Peyer's patch (tissue), 4 donors: Measurements from ENCODE around the gene OAF. TPM values are rescaled to one million over a fixed set of nuclear protein-coding genes. Genes with fewer than 3 reads are reported as not detected.

ENCODE experiments used
- DNase-seq, 3 donors: peaks; one replicate each; pipeline ENCODE4 v3.0.0-alpha.2; 2017 to 2019
- H3K27ac ChIP-seq, 4 donors: fragments of 200-600 bp; sonication (generic); one replicate each; pipeline ENCODE4 v1.5.1; 2016 to 2019
- H3K27me3 ChIP-seq, 2 donors: fragments of 200-600 bp; sonication (generic); one replicate each; pipeline ENCODE4 v1.5.1; 2019
- H3K36me3 ChIP-seq, 3 donors: fragments of 200-600 bp; sonication (generic); one replicate each; pipeline ENCODE4 v1.5.1; 2016 to 2019
- H3K4me1 ChIP-seq, 4 donors: fragments of 200-600 bp; sonication (generic); one replicate each; pipeline ENCODE4 v1.5.1; 2016 to 2019
- H3K4me3 ChIP-seq, 4 donors: fragments of 200-600 bp; sonication (generic); 1 replicate in 3 of 4; 2 replicates in 1 of 4; pipeline ENCODE4 v1.5.1; 2016 to 2019; ENCODE audit warnings: mild to moderate bottlenecking in 1 of 4
- H3K9me3 ChIP-seq, 4 donors: fragments of 200-600 bp; sonication (generic); one replicate each; pipeline ENCODE4 v1.5.1; 2016 to 2019; ENCODE audit warnings: mild to moderate bottlenecking in 1 of 4
- CTCF ChIP-seq, 6 experiments: fragments of 450-650 bp in 4 of 6; fragments of 200-600 bp in 2 of 6; sonication (generic) in 1 of 6; IDR thresholded peaks; one replicate each; pipeline ENCODE4 v1.5.1; 2017 to 2019; ENCODE audit warnings: antibody characterized with exemption in 6 of 6, mild to moderate bottlenecking in 3 of 6, moderate library complexity in 1 of 6
- POLR2A ChIP-seq, 2 donors: fragments of 450-650 bp; IDR thresholded peaks; one replicate each; pipeline ENCODE4 v1.5.1; 2017; ENCODE audit warnings: antibody characterized with exemption in 2 of 2, mild to moderate bottlenecking in 2 of 2, moderate library complexity in 2 of 2
- total RNA-seq, 4 donors: library from RNA; depleted of rRNA; stranded (reverse); fragments of >200 nt; gene quantifications; one replicate each; pipeline ENCODE4 v1.1.0, GENCODE V29; 2016

Gene OAF
- total RNA-seq, 4 donors from 2014 or later, result 66.0 to 344 (median 228) TPM

- DNase-seq, result peak in 1 of 3 donors; percentile 18
- H3K36me3 ChIP-seq, result no peaks in the 10 kb centered on the region
- H3K27ac ChIP-seq, result peak overlapping the region; percentile 57 to 97 (median 88)
- H3K4me1 ChIP-seq, result peaks cover 0 to 74% (median 25%) of the 10 kb centered on the region in 4 donors
- H3K27me3 ChIP-seq, result no peaks in the 10 kb centered on the region
- peak overlapping the region in 1 of 4 donors; percentile 52 for H3K4me3 ChIP-seq
- TF ChIP-seq CTCF (IDR thresholded peaks at IDR 0.05) (no peak), POLR2A (IDR thresholded peaks at IDR 0.05) (no peak)
- H3K9me3 ChIP-seq, result no peaks in the 10 kb centered on the region
Measured at GRCh38 chr11:120185706-120186455, 25.0 kb upstream of the OAF start.

DNA sequence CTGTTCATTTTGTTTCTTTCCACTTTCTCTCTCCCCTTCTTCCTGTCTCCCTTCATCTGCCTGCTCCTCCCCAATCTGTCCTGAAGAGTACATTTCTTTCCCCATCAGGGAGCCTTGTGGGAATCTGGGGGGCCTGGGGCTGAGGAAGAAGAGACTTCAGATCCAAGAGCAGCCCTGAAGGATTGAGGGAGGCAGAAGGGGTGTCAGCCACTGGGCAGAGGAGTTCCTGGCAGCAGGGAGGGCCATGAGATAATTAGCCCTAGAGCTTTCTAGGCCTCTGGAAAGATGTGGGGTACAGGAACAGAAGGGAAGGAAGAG, 24.4 kb upstream of the OAF start:
- peak in 1 of 3 donors; percentile 55 for DNase-seq
- Histone ChIP-seq H3K9me3 (no peaks in the 10 kb centered on the region), H3K4me3 (no peak overlapping the region), H3K27ac (peak overlapping the region; percentile 57 to 97 (median 88)), H3K4me1 (peaks cover 0 to 74% (median 25%) of the 10 kb centered on the region in 4 donors), H3K27me3 (no peaks in the 10 kb centered on the region), H3K36me3 (no peaks in the 10 kb centered on the region)
- TF ChIP-seq CTCF (IDR thresholded peaks at IDR 0.05), result no peak
- no peak for TF ChIP-seq POLR2A (IDR thresholded peaks at IDR 0.05)

DNA sequence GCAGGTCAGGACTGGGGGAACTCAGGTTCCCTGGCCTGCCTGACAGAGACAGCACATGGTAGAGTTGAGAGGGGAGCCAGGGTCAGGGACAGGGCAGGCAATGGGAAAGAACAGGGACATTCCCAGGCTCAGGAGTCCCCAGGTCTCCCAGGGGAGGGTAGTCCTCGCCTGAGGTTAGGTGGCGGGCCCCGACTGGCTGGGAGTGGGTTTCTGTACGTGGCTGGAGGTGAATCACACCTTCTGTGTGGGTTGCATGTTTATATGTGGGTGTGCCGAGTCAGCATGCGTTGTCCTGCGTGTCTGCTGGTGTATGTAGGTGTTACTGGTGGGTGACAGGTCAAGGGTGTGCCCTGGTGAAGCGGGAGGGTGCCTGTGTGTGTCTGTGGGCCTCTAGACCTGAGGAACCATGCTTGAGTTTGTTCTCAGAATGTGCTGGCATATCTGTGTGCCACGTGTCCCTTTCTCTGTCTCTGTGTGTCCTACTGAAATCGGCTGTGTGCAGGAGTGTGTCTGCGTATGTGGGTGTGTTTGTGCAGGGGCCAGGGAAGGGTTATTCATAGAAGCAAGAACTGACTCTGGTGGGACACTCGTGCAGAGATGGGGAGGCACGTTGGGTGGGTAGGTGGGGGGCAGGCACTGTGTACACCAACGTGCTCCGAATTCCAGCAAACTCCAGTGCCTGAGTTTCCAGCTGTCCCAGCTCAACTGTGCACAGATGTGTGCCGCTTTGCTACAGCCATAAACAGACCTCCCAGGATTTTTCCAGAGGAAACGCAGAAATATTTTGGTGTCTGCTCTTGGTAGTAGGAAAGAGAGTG, 23.8 kb upstream of the OAF start:
- Histone ChIP-seq H3K4me1 (peaks cover 0 to 69% (median 25%) of the 10 kb centered on the region in 4 donors), H3K4me3 (peak overlapping the region in 1 of 4 donors; percentile 18), H3K27me3 (no peaks in the 10 kb centered on the region), H3K36me3 (no peaks in the 10 kb centered on the region), H3K27ac (peak overlapping the region; percentile 57 to 97 (median 88)), H3K9me3 (no peaks in the 10 kb centered on the region)
- no peak for TF ChIP-seq CTCF (IDR thresholded peaks at IDR 0.05)
- TF ChIP-seq POLR2A (IDR thresholded peaks at IDR 0.05), result peak in 1 of 2 donors; percentile 52
- DNase-seq, result peak in 2 of 3 donors; percentile 76 to 77

DNA sequence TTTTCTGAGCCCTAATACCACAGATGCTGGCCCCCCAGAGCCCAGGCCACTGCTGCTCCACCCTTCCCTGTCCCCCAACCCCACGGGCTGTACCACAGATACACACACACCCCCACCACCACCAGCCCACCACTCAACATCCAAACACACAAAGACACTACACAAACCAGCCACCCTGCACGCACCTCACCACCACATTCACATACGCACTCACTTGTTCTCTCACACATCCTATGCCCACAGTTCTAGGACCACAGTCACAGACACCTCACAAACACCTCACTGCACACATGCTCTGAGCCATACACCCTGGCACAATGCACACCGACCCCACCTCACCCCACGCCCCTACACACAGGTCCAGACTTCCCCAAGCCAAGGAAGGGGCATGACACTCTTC, 22.5 kb upstream of the OAF start:
- TF ChIP-seq CTCF (IDR thresholded peaks at IDR 0.05) (no peak), POLR2A (IDR thresholded peaks at IDR 0.05) (no peak)
- no peak overlapping the region for H3K4me3 ChIP-seq
- peaks cover 0 to 64% (median 22%) of the 10 kb centered on the region in 4 donors for H3K4me1 ChIP-seq
- H3K27ac ChIP-seq, result peak overlapping the region in 3 of 4 donors; percentile 79 to 97 (median 96)
- H3K9me3 ChIP-seq, result no peaks in the 10 kb centered on the region
- peak in 2 of 3 donors; percentile 42 to 46 for DNase-seq
- no peaks in the 10 kb centered on the region for H3K27me3 ChIP-seq
- no peaks in the 10 kb centered on the region for H3K36me3 ChIP-seq

DNA sequence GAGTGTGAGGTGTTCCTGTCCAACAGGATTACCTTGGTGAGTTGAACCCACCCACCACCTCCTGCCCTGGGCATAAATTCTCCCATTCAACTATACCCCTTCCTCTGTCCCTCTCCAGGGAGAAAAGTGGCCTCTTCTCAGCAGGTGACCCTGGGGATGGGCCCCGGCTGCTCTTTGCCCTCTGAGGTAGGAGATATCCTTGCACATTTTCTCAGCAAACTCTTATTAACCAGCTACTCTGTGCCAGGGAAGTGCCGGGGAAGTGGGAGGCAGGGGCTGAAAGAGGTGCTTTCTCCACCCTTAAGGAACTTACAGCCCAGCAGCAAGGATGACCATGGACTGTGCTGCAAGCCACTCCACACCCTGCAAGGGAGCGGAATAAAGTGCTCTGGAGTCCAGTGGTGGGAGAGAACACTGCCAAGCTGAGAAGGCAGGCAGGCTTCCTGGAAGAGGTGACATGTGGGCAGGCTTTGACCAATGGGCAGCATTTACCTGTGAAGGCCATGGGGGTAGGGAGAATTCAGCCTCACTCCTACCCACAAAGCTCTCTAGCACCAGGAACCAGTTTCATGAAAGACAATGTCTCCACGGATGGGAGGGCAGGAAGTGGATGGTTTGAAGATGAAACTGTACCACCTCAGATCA, 21.9 kb upstream of the OAF start:
- peak; percentile 34 to 46 for TF ChIP-seq POLR2A (IDR thresholded peaks at IDR 0.05)
- no peak for TF ChIP-seq CTCF (IDR thresholded peaks at IDR 0.05)
- peaks cover 0 to 60% (median 20%) of the 10 kb centered on the region in 4 donors for H3K4me1 ChIP-seq
- peak overlapping the region in 2 of 4 donors; percentile 10 to 18 for H3K4me3 ChIP-seq
- no peaks in the 10 kb centered on the region for H3K36me3 ChIP-seq
- no peaks in the 10 kb centered on the region for H3K9me3 ChIP-seq
- H3K27me3 ChIP-seq, result no peaks in the 10 kb centered on the region
- DNase-seq, result peak in 2 of 3 donors; percentile 64 to 68
- peak overlapping the region in 3 of 4 donors; percentile 79 to 97 (median 96) for H3K27ac ChIP-seq
